Anterior cingulate cortex (tissue), 58 donors: Measurements from ENCODE around the gene SYT2.
"Not testable (repeated sequence)": the region's sequence is repeated elsewhere in the genome, so short reads cannot be mapped to it uniquely, and the experiment has no call there.

Experiments
- DNase-seq, 58 donors: peaks; one replicate each; lab custom pipeline; 2025; lab: John Stamatoyannopoulos, UW

SYT2 gene

GRCh38 chr1:202579806-202580205 is 130.4 kb downstream of the SYT2 start:
- no peak for DNase-seq

- no peak for DNase-seq
These were observed 131.7 kb downstream of the SYT2 start for GRCh38 chr1:202578565-202578964.

- no peak for DNase-seq
These were observed 132.2 kb downstream of the SYT2 start for GRCh38 chr1:202578001-202578504.

- no peak for DNase-seq
These were observed 132.9 kb downstream of the SYT2 start for GRCh38 chr1:202577381-202577780.

- DNase-seq, result no peak
These were observed 133.4 kb downstream of the SYT2 start for GRCh38 chr1:202576816-202577215.

- DNase-seq, result no peak
These were observed 134.2 kb downstream of the SYT2 start for GRCh38 chr1:202575918-202576653.

- no peak for DNase-seq
These were observed 137.4 kb downstream of the SYT2 start for GRCh38 chr1:202572867-202573266.

- peak in 9 of 58 donors; percentile 2 to 32 (median 6) for DNase-seq
These were observed 138.4 kb downstream of the SYT2 start for GRCh38 chr1:202571719-202572339.

- DNase-seq, result no peak
These were observed 140.6 kb downstream of the SYT2 start for GRCh38 chr1:202569393-202570322.

- DNase-seq, result peak in 3 of 58 donors; percentile 4 to 20 (median 12)
These were observed 141.4 kb downstream of the SYT2 start for GRCh38 chr1:202568826-202569225.

- no peak for DNase-seq
These were observed 141.8 kb downstream of the SYT2 start for GRCh38 chr1:202568410-202568809.

- no peak for DNase-seq
These were observed 142.5 kb downstream of the SYT2 start for GRCh38 chr1:202567738-202568137.

- no peak for DNase-seq
These were observed 144.2 kb downstream of the SYT2 start for GRCh38 chr1:202565890-202566602.

GRCh38 chr1:202564958-202565495 is 145.2 kb downstream of the SYT2 start:
- DNase-seq, result no peak

- no peak for DNase-seq
These were observed 146.4 kb downstream of the SYT2 start for GRCh38 chr1:202563818-202564217.

- no peak for DNase-seq
These were observed 147.7 kb downstream of the SYT2 start for GRCh38 chr1:202562444-202563060.

GRCh38 chr1:202561726-202562443 is 148.4 kb downstream of the SYT2 start:
- DNase-seq, result no peak

- DNase-seq, result no peak
These were observed 149.0 kb downstream of the SYT2 start for GRCh38 chr1:202561240-202561639.

- not testable (repeated sequence) for DNase-seq
These were observed 152.6 kb downstream of the SYT2 start for GRCh38 chr1:202557662-202558061.
